ENCODE data around the gene GPR21. TPM values are rescaled to one million over a fixed set of nuclear protein-coding genes. Genes with fewer than 3 reads are reported as not detected.

GPR21 gene
- total and polyA plus RNA-seq, 2 donors (not counting 3 experiments of a cell fraction or from before 2014, with no cell fraction given) = 0.36 to 2.7 TPM

GRCh38 chr9:122991370-122991830, 42.1 kb upstream of the GPR21 start:
- Histone ChIP-seq H3K4me2 (ENCODE audit: insufficient read depth, low read length) (no peak overlapping the region), H3K27me3 (ENCODE audit: control insufficient read depth in 2 of 2, insufficient read depth in 2 of 2, low read length in 2 of 2) (no peaks in the 10 kb centered on the region), H3K36me3 (ENCODE audit: control insufficient read depth in 2 of 2, extremely low read depth in 1 of 2, insufficient read depth in 2 of 2, low read length in 2 of 2) (peaks cover 0 to 5% of the 10 kb centered on the region in 2 experiments), H3K9me3 (replicated peaks; ENCODE audit: control insufficient read depth, insufficient read depth, low read length) (no peaks in the 10 kb centered on the region), H3K27ac (ENCODE audit: insufficient read depth, low read depth, low read length) (no peak overlapping the region), H3K9me1 (replicated peaks; ENCODE audit: control insufficient read depth, extremely low read depth, insufficient read depth, low read length) (no peaks in the 10 kb centered on the region), H3K79me2 (ENCODE audit: control insufficient read depth, insufficient read depth, low read length) (no peaks in the 10 kb centered on the region), H3K4me1 (ENCODE audit: control insufficient read depth, extremely low read depth, insufficient read depth, low read length) (peaks cover 2% of the 10 kb centered on the region), H2AFZ (ENCODE audit: low read depth, low read length) (no peak overlapping the region), H3K4me3 (replicated peaks in 1 of 3; ENCODE audit: insufficient read depth in 1 of 3, low read depth in 1 of 3, low read length in 3 of 3) (no peak overlapping the region), H3K9ac (replicated peaks; ENCODE audit: extremely low read depth, insufficient read depth, low read length) (no peak overlapping the region), H4K20me1 (replicated peaks; ENCODE audit: control insufficient read depth, extremely low read depth, insufficient read depth, low read length) (no peaks in the 10 kb centered on the region)
- no peak for TF ChIP-seq MAX (IDR thresholded peaks at IDR 0.05; ENCODE audit: insufficient read depth, insufficient read length)
- TF ChIP-seq EZH2 (IDR thresholded peaks at IDR 0.05; ENCODE audit: borderline replicate concordance, low read depth, low read length, severe bottlenecking) = no peak
- TF ChIP-seq CTCF (IDR thresholded peaks at IDR 0.05; ENCODE audit: extremely low read depth in 1 of 2, insufficient read depth in 1 of 2, low read depth in 1 of 2, low read length in 2 of 2) = peak; percentile 39 to 46
- no peak for TF ChIP-seq MYC (IDR thresholded peaks at IDR 0.05; ENCODE audit: low read depth, low read length)
- peak; percentile 97 for TF ChIP-seq FOS (IDR thresholded peaks at IDR 0.05; ENCODE audit: borderline replicate concordance, insufficient read depth, low read length)
- TF ChIP-seq JUN (IDR thresholded peaks at IDR 0.05; ENCODE audit: borderline replicate concordance, insufficient read depth, insufficient read length, low read depth) = peak; percentile 90
- DNase-seq (ENCODE audit: low read depth, low spot score) (peak; percentile 92), FAIRE-seq (peak; percentile 77)
- intact Hi-C loops (cut with micrococcal nuclease) (loop anchor here (1.0 to 5.0 kb wide), 6 partner anchors 60 to 526 kb away; partner anchors contain the start of genes ZBTB26 and ZBTB6), dilution Hi-C loops (cut with MboI; ENCODE audit: extremely low pct_ligation_motif_present, low sequenced_read_pairs) (no loop called here)
- ChIA-PET POLR2A (interaction anchor here (0.6 to 1.2 kb wide), 4 partner anchors 51 to 110 kb away, joined by 3 to 9 read pairs (median 6); partner anchors contain the start of genes RABGAP1 and RC3H2), CTCF (interaction anchor here (0.6 to 2.5 kb wide), 37 partner anchors 9 to 892 kb away, joined by 3 to 21 read pairs (median 6); partner anchors contain the start of genes RABGAP1, RC3H2, ZBTB26 and ZBTB6)
- no TSS peak for BruUV-seq (replicated peaks)

All from endothelial cell of umbilical vein (primary cell).